Lower leg skin (tissue), 4 donors: ENCODE data around the gene KAT6B. TPM values are rescaled to one million over a fixed set of nuclear protein-coding genes. Genes with fewer than 3 reads are reported as not detected.

Source experiments
- DNase-seq, 2 donors: peaks; one replicate each; pipeline ENCODE4 v3.0.0-alpha.2; 2019; ENCODE audit warnings: low spot score in 2 of 2
- H3K4me3 ChIP-seq: fragments of 200-600 bp; sonication (generic); 2 replicates; pipeline ENCODE4 v1.5.1; 2017; ENCODE audit warnings: mild to moderate bottlenecking, low read depth; ENCODE audit not compliant: poor library complexity, severe bottlenecking
- CTCF ChIP-seq, 3 donors: fragments of 450-650 bp; IDR thresholded peaks; one replicate each; pipeline ENCODE4 v1.5.1; 2016; ENCODE audit warnings: antibody characterized with exemption in 3 of 3, mild to moderate bottlenecking in 3 of 3, moderate library complexity in 2 of 3
- POLR2A ChIP-seq, 2 donors: fragments of 450-650 bp; IDR thresholded peaks; one replicate each; pipeline ENCODE4 v1.6.1; 2016 to 2017; ENCODE audit warnings: antibody characterized with exemption in 2 of 2, mild to moderate bottlenecking in 1 of 2, moderate library complexity in 1 of 2
- WGBS, 2 donors: methylation state at CpG; one replicate each; pipeline ENCODE4 v1.1.5; 2018; 5-methylcytosine and 5-hydroxymethylcytosine counted together
- intact Hi-C: fragments of 100-400 bp; cut with DNase I; formaldehyde crosslinking; loops from one replicate; pipeline ENCODE4 v1.15.0; 2023; ENCODE audit warnings: low total_unique reads
- total RNA-seq, 4 donors: library from RNA; depleted of rRNA; stranded (reverse); fragments of >200 nt; gene quantifications; one replicate each; pipeline ENCODE4 v1.1.0, GENCODE V29; 2016

The KAT6B gene
- total RNA-seq, 4 donors from 2014 or later = 17.2 to 40.1 (median 34.5) TPM

- DNase-seq = no peak
- intact Hi-C loops = no loop called here
- WGBS, 2 donors = 85 to 88% methylated on average over 6 of the region's 6 CpGs
- no peak overlapping the region for H3K4me3 ChIP-seq
- TF ChIP-seq CTCF (IDR thresholded peaks at IDR 0.05) = no peak
- no peak for TF ChIP-seq POLR2A (IDR thresholded peaks at IDR 0.05)
Observed at GRCh38 chr10:75014516-75015230, 188.3 kb downstream of the KAT6B start.

- intact Hi-C loops = no loop called here
- WGBS, 2 donors = 60 to 72% methylated on average over 5 of the region's 5 CpGs
- TF ChIP-seq POLR2A (IDR thresholded peaks at IDR 0.05) = no peak
- no peak for TF ChIP-seq CTCF (IDR thresholded peaks at IDR 0.05)
- H3K4me3 ChIP-seq = no peak overlapping the region
- no peak for DNase-seq
Observed at GRCh38 chr10:75015442-75015841, 189.0 kb downstream of the KAT6B start.

- no peak overlapping the region for H3K4me3 ChIP-seq
- TF ChIP-seq CTCF (IDR thresholded peaks at IDR 0.05) (no peak), POLR2A (IDR thresholded peaks at IDR 0.05) (no peak)
- DNase-seq = no peak
- intact Hi-C loops = no loop called here
- 55 to 58% methylated on average over 3 of the region's 3 CpGs for WGBS, 2 donors
Observed at GRCh38 chr10:75016325-75016724, 189.9 kb downstream of the KAT6B start.

- TF ChIP-seq CTCF (IDR thresholded peaks at IDR 0.05) = no peak
- TF ChIP-seq POLR2A (IDR thresholded peaks at IDR 0.05) = no peak
- no peak overlapping the region for H3K4me3 ChIP-seq
- no peak for DNase-seq
- WGBS, 2 donors = 89 to 94% methylated on average over 6 of the region's 6 CpGs
- intact Hi-C loops = no loop called here
Observed at GRCh38 chr10:75018251-75018650, 191.9 kb downstream of the KAT6B start.

GRCh38 chr10:75018686-75019307 is 192.4 kb downstream of the KAT6B start:
- TF ChIP-seq CTCF (IDR thresholded peaks at IDR 0.05) = no peak
- TF ChIP-seq POLR2A (IDR thresholded peaks at IDR 0.05) = no peak
- WGBS, 2 donors = 74 to 81% methylated on average over 8 of the region's 8 CpGs
- intact Hi-C loops = no loop called here
- DNase-seq = no peak
- H3K4me3 ChIP-seq = no peak overlapping the region
